Measurements from ENCODE around the gene ALOX12B. TPM values are rescaled to one million over a fixed set of nuclear protein-coding genes. Genes with fewer than 3 reads are reported as not detected.

ALOX12B gene
- total and polyA plus RNA-seq, 2 of the 13 experiments (the other 11 are each of a cell fraction or from before 2014, with no cell fraction given), result 0.13 TPM; not detected in 1

- TF ChIP-seq ZNF646 (CRISPR knock-in tag; IDR thresholded peaks at IDR 0.05) (no peak), MIER3 (CRISPR knock-in tag; IDR thresholded peaks at IDR 0.05; ENCODE audit: borderline replicate concordance) (peak; percentile 32; the same call in 1 of the 2 replicates), ZNF549 (CRISPR knock-in tag; IDR thresholded peaks at IDR 0.05) (no peak), ZSCAN30 (CRISPR knock-in tag; IDR thresholded peaks at IDR 0.05) (no peak), TBX3 (IDR thresholded peaks at IDR 0.05; ENCODE audit: borderline replicate concordance) (no peak), TCF7L2 (IDR thresholded peaks at IDR 0.05; ENCODE audit: low read depth, low read length) (no peak), ZBTB25 (CRISPR knock-in tag; IDR thresholded peaks at IDR 0.05) (peak; percentile 59; the same call in 1 of the 2 replicates), ZSCAN31 (CRISPR knock-in tag; IDR thresholded peaks at IDR 0.05; ENCODE audit: low read depth) (no peak), ZNF232 (CRISPR knock-in tag; IDR thresholded peaks at IDR 0.05; ENCODE audit: borderline replicate concordance) (no peak), FOXP1 (IDR thresholded peaks at IDR 0.05) (no peak), FOXP1 (CRISPR knock-in tag; IDR thresholded peaks at IDR 0.05) (no peak), BHLHE40 (IDR thresholded peaks at IDR 0.05; ENCODE audit: low read length) (no peak), ZBTB21 (CRISPR knock-in tag; IDR thresholded peaks at IDR 0.05) (no peak), ARID5B (CRISPR knock-in tag; IDR thresholded peaks at IDR 0.05) (no peak; the same call in 1 of the 2 replicates), POGZ (CRISPR knock-in tag; IDR thresholded peaks at IDR 0.05) (no peak), MXD3 (CRISPR knock-in tag; IDR thresholded peaks at IDR 0.05) (no peak), ZNF558 (CRISPR knock-in tag; IDR thresholded peaks at IDR 0.05; ENCODE audit: borderline replicate concordance) (no peak), ZNF589 (CRISPR knock-in tag; conservative IDR thresholded peaks at IDR 0.05) (no peak), ZSCAN22 (CRISPR knock-in tag; IDR thresholded peaks at IDR 0.05) (0 out of 2 replicates have a peak, but pooled peaks have one; percentile 24)
These were observed 37.8 kb upstream of the ALOX12B start (continued) for GRCh38 chr17:8125154-8125946.

All from HepG2 (cell line).